ENCODE results near the gene SPEF1. TPM values are rescaled to one million over a fixed set of nuclear protein-coding genes. Genes with fewer than 3 reads are reported as not detected.

The SPEF1 gene
- polyA plus RNA-seq, 1 donor, result 0.11 TPM

DNA sequence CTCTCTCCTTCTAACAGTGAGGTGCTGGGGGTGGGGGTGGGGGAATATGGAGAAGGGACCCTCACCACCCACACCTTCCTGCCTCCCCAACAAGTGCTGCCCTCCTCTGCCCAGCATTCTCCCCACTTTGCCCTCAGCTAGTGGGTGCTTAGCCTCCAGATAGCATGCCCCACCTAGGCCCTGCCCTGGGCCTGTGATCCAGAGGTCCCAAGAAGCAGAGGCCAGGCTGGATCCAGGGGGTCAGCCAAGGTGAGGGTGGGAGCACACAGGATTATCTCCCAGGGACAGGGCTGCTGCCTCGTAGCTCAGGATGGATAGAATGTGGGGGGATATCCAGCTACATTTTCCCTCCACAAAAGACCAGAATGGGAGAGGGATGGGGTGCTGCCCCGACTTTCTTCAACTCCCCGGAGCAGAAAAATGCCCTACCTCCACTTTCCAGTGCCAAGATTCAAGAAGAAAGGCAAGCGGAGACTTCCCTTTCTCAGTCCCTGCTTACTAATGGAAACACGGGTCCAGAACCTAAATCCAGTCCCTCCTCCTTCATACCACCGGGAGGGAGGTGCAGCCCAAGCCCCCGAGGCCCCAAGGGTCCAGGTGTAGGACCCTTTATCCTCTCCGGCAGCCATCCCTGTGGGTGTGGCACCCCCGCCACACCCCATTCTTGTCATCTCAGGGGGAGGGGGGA, 14.7 kb downstream of the SPEF1 start:
- DNase-seq (ENCODE audit: low read depth), result no peak

- DNase-seq (ENCODE audit: low read depth), result no peak
Observed at GRCh38 chr20:3765171-3765882, 15.9 kb downstream of the SPEF1 start.

DNA sequence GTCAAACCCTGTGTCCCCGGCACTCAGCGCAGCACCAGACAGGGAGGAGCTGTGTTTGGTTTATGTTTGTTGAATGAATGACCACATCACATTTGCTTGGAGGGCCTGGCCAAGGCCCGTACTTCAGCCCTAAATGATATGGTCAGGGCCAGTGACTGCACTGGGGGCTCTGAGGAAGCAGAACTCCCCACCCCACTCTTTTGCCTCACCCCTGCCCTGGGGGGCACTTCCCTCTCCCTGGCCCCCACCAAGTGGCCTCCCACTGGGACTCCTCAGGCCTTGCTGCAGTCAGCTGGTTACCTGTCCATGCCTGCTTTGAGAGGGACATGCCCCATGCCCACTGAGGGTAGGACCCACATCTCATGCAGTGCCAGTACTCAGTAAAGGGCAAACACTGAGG, 16.6 kb downstream of the SPEF1 start:
- no peak for DNase-seq (ENCODE audit: low read depth)

- DNase-seq (ENCODE audit: low read depth), result no peak
Observed at GRCh38 chr20:3763671-3764601, 17.3 kb downstream of the SPEF1 start.

- no peak for DNase-seq (ENCODE audit: low read depth)
Observed at GRCh38 chr20:3760655-3761348, 20.4 kb downstream of the SPEF1 start.

DNA sequence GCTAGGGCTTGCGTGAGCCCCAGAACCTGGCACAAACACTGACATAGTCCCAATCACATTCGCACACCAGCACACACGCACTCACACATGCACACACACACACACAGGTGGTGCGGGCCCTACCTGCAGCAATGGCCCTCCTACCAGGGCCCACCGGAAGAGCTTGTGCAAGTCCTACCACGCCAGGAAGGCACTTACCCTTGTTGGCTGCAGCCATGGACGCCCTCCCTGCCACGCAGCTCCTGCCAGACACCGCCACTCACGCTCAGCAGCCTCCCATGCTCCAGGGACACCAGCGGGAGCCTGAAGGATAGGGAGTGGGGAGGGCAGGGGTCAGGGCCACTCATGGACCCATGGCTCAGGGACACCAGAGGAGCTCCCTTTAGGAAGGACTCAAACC, 21.4 kb downstream of the SPEF1 start:
- DNase-seq (ENCODE audit: low read depth), result no peak

- no peak for DNase-seq (ENCODE audit: low read depth)
Observed at GRCh38 chr20:3759316-3759823, 21.9 kb downstream of the SPEF1 start.

- DNase-seq (ENCODE audit: low read depth), result no peak
Observed at GRCh38 chr20:3758566-3758965, 22.7 kb downstream of the SPEF1 start.

GRCh38 chr20:3757268-3757667, 24.0 kb downstream of the SPEF1 start:
- no peak for DNase-seq (ENCODE audit: low read depth)

GRCh38 chr20:3755814-3756480, 25.3 kb downstream of the SPEF1 start:
- DNase-seq (ENCODE audit: low read depth), result no peak

DNA sequence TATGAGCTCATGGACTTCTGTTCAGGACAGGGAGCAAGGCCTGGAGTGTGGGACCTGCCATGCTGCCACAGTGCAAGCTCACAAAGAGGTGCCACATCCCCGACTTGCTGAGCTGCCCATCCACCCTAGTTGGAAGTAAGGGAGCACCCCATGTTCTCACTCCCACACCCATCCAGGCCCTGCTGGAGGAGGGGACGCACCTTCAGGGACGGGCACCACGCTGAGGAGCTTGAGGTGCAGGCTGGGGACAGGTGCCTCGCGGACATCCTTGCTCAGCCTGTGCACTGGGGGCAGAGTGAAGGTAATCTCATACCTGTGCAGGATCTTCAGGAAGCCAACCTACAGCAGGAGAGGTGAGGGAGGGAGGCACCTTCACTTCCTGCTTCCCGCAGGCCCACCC, 26.0 kb downstream of the SPEF1 start:
- DNase-seq (ENCODE audit: low read depth), result no peak

- no peak for DNase-seq (ENCODE audit: low read depth)
Observed at GRCh38 chr20:3754276-3754630, 27.0 kb downstream of the SPEF1 start.

DNA sequence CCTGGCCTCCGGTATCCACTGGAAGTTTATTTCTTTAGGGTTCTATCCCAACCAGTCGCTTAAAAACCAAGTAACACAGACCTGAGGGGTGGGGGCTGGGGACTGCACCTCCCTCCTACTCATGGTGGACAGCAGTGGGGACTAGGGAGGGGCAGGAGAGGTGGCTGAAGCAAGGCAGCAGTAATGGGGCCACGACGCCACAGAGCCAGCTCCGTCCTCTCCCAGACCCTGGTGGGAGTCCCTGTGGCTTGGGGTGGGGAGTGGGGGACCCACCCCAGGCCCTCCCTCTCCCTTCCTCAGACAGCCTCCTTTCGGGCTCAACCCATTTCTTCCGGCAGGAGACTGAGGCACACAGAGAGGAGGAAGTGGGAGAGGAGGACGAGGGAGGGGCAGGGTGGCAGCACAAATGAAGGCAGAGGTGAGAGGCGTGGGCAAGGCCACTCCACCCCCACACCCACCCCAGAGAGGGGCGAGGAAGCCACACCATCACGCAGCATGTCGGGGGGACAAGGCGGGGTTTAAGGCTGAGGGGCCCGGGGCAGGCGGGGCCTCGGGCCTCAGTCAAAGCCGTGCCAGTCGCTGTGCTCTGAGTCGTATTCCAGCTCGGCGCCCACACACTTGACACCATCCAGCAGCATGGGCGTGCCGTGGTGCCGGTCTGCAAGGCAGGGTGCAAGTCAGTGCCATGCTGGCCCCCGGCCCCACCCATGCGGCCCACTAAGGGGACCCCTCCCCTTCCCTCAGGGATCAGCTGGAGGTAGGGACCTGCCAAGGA, 27.6 kb downstream of the SPEF1 start:
- DNase-seq (ENCODE audit: low read depth), result no peak

DNA sequence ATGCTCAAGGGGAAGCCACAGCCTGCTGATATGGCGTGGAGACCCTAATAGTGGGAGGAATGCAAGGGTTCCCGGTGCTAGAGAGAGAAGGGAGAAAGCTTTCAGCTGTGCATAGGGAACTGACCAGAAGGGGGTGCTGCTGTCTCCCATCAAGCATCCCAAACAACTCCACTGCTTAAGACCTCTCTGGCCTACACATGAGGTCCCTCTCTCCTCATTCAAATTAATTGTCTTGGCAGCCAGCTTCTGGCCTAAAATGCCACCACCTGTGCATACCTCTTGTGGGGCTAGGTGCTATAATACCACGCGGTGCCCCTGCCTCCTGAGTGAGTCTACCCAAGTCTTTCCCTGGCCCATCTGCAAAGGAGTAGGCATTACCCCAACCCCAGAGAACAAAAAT, 28.1 kb downstream of the SPEF1 start:
- peak; percentile 48 for DNase-seq (ENCODE audit: low read depth)

GRCh38 chr20:3752386-3752759, 28.9 kb downstream of the SPEF1 start:
- no peak for DNase-seq (ENCODE audit: low read depth)

DNA sequence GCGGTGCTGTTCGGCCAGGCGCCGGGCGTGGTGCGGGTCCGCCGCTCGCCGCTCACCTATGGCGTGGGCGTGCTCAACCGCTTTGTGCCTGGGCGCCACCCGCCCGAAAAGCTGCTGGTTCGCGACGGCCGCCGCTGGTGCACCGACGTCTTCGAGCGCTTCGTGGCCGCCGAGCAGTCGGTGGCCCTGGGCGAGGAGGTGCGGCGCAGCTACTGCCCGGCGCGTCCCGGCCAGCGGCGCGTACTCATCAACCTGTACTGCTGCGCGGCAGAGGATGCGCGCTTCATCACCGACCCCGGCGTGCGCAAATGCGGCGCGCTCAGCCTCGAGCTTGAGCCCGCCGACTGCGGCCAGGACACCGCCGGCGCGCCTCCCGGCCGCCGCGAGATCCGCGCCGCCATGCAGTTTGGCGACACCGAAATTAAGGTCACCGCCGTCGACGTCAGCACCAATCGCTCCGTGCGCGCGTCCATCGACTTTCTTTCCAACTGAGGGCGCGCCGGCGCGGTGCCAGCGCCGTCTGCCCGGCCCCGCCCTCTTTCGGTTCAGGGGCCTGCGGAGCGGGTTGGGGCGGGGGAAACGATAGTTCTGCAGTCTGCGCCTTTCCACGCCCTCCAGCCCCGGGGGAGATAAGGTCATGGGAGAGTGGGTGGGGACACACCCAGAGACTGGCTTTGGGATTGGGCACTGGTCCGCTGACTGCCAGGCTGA, 29.4 kb downstream of the SPEF1 start:
- DNase-seq (ENCODE audit: low read depth), result no peak

DNA sequence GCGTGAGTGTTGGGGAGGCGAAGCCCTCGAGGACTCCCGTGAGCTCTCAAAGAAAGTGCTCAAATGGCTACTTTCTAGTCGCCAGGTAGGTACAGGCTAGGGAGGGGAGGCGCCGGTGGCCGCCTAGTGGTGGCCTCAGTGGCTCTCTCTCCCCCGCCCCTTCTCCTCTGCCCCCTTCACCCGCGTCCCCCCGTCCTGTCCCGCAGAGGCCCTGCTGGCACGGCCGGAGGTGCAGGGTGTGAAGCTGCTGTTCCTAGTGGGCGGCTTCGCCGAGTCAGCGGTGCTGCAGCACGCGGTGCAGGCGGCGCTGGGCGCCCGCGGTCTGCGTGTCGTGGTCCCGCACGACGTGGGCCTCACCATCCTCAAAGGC, 30.0 kb downstream of the SPEF1 start:
- no peak for DNase-seq (ENCODE audit: low read depth)

GRCh38 chr20:3749689-3750531, 31.3 kb downstream of the SPEF1 start:
- no peak for DNase-seq (ENCODE audit: low read depth)
